ENCODE data around the gene AMZ1.

Gene AMZ1

DNA sequence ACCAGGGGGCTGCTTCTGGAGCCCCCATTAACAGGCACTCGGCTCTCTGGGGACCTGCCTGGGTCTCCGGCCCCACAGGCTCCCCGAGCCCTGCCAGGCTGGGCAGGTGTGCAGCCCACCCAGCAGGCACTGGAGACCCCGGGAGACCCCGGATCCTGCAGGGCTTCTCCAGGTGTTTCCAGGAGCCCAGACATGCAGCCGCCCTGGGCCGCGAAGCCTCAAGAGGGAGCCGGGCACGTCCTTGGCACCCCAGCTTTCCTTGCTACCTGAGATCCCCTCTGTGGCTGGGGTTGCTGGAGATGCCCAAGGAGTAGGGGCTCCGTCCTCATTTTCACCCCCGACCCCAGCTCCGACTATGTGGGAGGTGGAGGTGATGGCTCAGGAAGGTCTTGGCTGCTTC lies 7.7 kb upstream of the AMZ1 start:
- DNase-seq (ENCODE audit: low read depth) = no peak
- H3K4me3 ChIP-seq (ENCODE audit: low read length) = no peak overlapping the region
- no peak for TF ChIP-seq CTCF (conservative IDR thresholded peaks at IDR 0.05; ENCODE audit: low read length)

- H3K4me3 ChIP-seq (ENCODE audit: low read length) = no peak overlapping the region
- peak; percentile 63 for DNase-seq (ENCODE audit: low read depth)
- peak; percentile 76 for TF ChIP-seq CTCF (conservative IDR thresholded peaks at IDR 0.05; ENCODE audit: low read length)
Observed at GRCh38 chr7:2680792-2681490, 7.1 kb upstream of the AMZ1 start.

DNA sequence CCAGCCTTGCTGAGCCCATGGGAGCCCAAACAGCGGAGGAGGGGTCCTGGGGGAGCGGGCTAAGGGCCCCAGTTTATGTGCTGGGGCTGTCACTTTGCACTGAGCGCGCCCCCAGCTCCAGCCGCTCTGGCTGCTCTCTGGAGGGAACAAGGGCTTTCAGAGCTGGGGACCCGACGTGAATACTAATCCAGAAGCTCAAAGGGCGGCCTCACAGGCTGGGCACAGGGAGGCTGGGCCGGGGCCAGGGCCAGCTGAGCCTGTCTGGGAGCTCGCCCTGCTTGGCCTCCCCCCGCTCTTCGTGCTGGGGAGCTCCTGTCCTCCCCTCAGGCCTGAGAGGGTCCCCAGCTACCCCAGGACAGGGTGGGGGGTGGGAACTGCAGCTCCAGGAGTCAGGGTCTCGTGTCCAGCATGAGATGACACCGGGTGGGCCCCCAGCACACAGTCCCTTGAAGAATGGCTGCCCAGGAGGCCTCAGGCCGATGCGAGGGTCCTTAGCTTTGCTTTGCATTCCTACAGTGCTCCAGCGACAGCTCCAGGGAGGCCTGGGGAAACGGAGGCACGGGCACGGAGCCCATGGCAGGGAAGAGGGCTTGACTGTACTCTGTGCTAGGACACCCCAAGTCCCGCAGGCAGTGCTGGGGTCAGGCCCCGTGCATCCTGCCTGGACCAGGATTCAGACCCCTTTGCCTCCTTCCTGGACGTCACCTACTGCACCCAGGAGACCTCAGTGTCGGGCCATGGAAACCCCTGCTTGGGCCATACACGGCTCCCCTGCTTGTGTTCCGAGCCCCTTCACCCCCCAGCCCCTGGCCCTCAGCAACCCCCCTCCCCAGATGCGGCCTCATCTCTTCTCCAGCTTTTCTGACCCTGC lies 5.8 kb upstream of the AMZ1 start:
- no peak for DNase-seq (ENCODE audit: low read depth)
- H3K4me3 ChIP-seq (ENCODE audit: low read length) = no peak overlapping the region
- TF ChIP-seq CTCF (conservative IDR thresholded peaks at IDR 0.05; ENCODE audit: low read length) = no peak

GRCh38 chr7:2684501-2684900 lies 3.5 kb upstream of the AMZ1 start:
- TF ChIP-seq CTCF (conservative IDR thresholded peaks at IDR 0.05; ENCODE audit: low read length) = no peak
- DNase-seq (ENCODE audit: low read depth) = no peak
- no peak overlapping the region for H3K4me3 ChIP-seq (ENCODE audit: low read length)

- H3K4me3 ChIP-seq (ENCODE audit: low read length) = no peak overlapping the region
- DNase-seq (ENCODE audit: low read depth) = no peak
- no peak for TF ChIP-seq CTCF (conservative IDR thresholded peaks at IDR 0.05; ENCODE audit: low read length)
Observed at GRCh38 chr7:2686101-2686500, 1.9 kb upstream of the AMZ1 start.

- H3K4me3 ChIP-seq (ENCODE audit: low read length) = peak overlapping the region; percentile 31
- DNase-seq (ENCODE audit: low read depth) = peak; percentile 67
- TF ChIP-seq CTCF (conservative IDR thresholded peaks at IDR 0.05; ENCODE audit: low read length) = no peak
Observed at GRCh38 chr7:2687338-2687869, 598 bp upstream of the AMZ1 start.

Data from AG10803 (cell line).